NOMO-1 treated with dmso at 0.1 percent for 144 hours (cell line): ENCODE measurements around the gene RUBCNL.
A peak's percentile ranks its signal among the peaks of the same experiment; 100 is the strongest.
"Not testable (repeated sequence)": the region's sequence is repeated elsewhere in the genome, so short reads cannot be mapped to it uniquely, and the experiment has no call there.

Experiments used
- DNase-seq: peaks from one replicate; lab custom pipeline; 2025; ENCODE audit not compliant: unreplicated experiment; lab: John Stamatoyannopoulos, UW

Gene RUBCNL

GRCh38 chr13:46387064-46387851, at the start of gene RUBCNL:
TSS of gene RUBCNL (minus strand) at chr13:46387252. CDS start at chr13:46372475, 14,777 bp downstream.
- DNase-seq = peak; percentile 73

DNA sequence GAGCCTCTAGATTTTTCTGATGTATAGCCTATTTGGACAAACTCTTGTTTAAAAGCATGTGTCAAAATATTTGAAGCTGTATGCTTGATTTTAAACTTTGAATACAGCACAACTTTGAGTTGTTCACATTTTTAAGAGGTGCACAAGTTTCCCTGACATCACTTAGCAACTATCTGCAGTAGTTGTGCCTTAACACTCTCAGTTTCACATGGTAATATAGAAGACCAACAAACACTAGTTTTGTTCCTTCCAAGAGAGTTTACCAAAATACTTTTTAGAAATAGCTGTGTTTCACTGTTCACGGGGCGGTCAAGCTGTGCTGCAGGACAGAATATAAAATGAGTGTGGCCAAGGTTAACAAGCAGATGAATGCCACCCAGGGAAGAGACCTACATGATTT, 42.5 kb upstream of the RUBCNL start:
- not testable (repeated sequence) for DNase-seq

DNA sequence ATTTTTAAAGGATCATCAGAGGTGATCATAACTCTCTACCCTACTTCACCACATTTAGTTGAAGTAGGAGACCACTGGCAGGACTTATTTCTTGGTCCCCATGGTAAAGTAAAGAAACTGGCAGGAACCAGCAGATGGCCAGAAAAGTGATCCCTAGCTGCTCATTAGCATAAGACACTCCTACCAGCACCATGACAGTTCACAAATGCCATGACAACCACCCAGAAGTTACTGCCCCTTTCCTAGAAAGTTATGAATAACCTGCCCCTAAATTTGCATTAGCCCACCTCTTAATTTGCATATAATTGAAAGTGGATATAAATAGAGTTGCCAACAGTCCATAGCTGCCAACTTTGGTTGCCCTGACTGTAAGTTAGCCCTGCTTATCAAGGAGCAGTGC, 18.4 kb upstream of the RUBCNL start:
- no peak for DNase-seq

GRCh38 chr13:46404733-46405100, 17.7 kb upstream of the RUBCNL start:
- DNase-seq = no peak

DNA sequence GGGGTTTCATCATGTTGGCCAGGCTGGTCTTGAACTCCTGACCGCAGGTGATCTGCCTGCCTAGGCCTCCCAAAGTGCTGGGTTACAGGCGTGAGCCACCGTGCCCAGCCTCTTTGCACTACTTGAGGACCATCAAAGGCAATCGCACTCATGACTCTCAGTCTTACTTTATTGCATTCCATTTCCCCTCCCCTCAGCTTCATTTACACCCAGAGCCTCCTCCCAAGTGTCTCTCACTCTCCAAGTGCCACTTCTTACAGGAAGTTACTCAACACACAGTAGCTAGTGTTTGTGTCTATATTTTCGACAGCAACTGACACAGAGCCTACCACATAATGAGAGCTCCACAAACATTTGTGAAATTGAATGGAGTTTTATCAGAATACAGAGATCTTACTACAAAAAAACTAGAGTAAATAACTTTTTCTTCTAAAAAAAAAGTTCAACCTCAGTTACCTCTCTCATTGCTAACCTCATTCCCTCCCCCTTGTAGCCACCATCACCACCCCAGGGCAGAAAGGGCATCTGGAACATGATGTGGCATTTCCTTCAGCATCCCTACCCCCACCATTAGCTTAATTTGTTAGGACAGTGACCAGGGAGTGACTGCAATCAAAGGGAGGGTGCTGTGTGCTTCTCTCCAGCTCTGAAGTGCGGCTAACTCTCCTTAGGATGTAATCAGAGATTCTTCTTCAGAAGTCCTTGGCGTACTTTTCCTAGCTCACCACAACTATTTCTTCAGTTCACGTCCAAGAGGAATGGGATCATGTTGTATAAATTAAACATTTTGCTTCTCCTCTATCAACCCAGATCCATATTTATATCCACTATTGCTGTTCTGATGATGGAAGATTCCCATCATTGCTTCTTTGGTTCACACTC, 17.0 kb upstream of the RUBCNL start:
- peak; percentile 79 for DNase-seq

DNA sequence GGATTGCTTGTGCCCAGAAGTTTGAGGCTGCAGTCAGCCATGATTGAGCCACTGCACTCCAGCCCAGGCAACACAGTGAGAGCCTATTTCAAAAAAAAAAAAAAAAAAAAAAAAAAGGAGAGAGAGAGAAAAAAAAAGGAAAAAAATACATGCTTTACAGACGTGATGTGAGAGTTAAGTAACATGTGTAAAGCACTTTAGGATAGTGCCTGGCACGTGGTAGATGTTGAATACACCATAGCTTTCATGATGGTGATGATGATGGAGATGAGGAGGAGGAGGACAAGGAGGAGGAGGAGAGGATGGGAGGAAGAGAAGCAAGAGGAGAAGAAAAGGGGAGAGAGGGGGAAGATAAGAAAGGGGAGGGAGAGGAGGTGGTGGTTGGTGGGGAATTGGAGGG, 15.1 kb upstream of the RUBCNL start:
- DNase-seq = no peak

- peak; percentile 32 for DNase-seq
Measured at GRCh38 chr13:46401432-46401831, 14.4 kb upstream of the RUBCNL start.

GRCh38 chr13:46396341-46396740, 9.3 kb upstream of the RUBCNL start:
- DNase-seq = no peak

GRCh38 chr13:46392967-46393366, 5.9 kb upstream of the RUBCNL start:
- no peak for DNase-seq

DNA sequence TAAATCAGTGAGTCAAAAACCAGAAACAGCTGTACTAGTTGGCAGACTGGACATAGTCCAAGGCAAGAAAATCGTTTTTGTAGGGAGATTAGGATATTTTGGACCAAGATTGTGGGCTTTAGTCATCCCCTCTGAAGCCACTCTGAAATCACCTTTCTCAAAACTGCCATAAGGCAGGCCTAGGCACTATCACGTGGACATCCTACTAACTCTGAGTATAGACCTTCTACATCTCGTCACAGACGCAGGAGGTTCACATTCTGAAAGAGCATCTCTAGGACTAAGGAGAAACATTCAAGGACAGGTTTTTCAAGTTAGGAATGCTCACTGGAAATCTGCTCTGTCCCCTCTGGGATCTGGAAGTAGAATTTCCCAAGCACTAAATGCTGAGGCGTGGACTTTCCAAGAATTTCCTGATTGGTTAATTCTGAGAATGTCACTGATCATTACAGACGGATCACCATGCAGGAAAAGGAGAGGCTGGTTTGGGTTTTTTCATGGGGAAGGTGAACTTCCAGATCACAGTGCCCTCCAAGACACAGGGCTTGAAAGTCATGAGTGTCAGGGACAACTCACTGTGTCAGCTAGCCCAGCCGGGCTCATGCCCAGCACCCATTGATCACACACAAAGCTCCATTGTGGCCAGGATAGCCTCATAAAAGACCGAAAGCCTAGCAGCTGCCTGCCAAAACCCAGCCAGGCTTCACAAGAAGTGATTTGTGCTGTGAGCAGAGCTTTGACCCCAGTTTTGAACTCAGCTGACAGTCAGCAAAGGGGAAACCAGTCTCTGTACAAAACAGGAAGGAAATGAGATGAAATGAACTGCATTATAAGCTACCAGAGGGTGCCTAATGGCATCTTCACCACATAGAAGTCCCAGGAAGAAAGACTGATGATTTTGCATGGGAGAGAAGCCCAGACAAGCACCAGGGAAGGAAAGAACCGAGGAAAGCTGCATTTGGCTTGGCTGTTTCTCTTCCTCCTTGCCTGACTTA, 2.7 kb upstream of the RUBCNL start:
- peak; percentile 66 for DNase-seq

DNA sequence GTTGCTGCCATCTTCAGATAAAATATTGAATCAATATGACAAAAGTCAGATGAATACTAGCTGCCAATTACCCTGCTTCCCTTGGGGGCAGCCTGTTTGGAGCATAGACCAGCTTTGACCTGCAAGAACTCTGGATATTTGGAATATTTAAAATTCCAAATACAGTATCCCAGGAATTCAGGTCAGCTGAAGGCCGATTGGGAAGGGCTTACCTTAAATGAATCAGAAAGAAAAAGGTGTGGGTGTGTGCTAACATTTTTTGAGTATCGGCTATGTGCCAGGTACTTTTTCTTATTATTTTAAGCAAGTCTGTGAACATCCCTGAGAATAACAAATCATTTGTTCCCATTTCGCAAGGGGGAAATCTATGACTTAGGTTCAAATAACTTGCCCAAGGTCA, 1.8 kb upstream of the RUBCNL start:
- no peak for DNase-seq

DNA sequence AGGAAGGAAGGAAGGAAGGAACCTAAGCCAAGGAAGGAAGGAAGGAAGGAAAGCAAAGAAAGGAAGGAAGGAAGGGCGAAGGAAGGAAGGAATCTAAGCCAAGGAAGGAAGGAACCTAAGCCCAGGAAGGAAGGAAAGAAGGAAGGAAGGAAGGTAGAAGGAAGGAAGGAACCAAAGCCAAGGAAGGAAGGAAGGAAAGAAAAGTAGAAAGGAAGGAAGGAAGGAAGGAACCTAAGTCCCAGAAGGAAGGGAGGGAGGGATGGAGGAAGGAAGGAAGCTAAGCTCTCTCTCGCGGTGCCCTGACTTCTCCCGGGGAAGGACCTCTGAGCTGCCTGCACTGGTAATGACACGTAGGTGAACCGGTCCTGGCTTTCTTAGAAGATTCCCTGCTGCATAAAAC, 1.3 kb upstream of the RUBCNL start:
- DNase-seq = no peak

DNA sequence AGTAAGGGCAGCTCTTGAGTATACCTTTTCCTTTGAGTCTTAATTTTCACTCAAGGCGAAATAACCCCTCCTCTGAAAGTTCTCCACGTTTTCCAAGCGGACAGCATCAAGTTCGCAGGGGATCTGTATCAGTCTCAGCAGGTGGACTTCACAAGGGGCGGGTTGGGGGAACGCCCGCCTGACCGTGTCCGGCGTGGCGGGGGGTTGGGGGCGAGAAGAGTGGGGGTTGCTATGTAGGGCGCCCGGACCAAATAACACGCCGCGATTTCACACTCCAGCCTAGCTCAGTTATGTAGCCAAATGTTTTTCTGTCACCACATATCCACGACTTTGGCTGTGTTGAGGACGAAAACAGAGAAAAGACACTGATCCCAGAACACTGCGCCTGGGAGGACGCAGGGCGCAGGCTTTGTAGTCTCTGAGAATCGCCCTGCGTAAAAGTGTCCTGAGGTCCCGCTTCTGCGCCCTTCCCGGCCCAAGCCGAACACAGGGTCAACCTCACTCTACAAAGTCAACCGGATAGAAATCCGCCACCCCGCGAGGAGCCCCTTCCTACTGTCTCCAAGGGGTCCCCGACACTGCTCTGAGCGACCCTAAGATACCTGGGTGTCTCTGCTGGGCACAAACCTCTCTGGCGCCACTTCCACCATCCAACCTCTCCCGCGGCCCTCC, 524 bp downstream of the RUBCNL start:
- no peak for DNase-seq

- DNase-seq = no peak
Measured at GRCh38 chr13:46385946-46386345, 1.1 kb downstream of the RUBCNL start.

- peak; percentile 10 for DNase-seq
Measured at GRCh38 chr13:46383383-46383782, 3.7 kb downstream of the RUBCNL start.

- peak; percentile 73 for DNase-seq
Measured at GRCh38 chr13:46382224-46382623, 4.8 kb downstream of the RUBCNL start.

GRCh38 chr13:46380242-46380641, 6.8 kb downstream of the RUBCNL start:
- DNase-seq = no peak

GRCh38 chr13:46379611-46380010, 7.4 kb downstream of the RUBCNL start:
- DNase-seq = no peak

DNA sequence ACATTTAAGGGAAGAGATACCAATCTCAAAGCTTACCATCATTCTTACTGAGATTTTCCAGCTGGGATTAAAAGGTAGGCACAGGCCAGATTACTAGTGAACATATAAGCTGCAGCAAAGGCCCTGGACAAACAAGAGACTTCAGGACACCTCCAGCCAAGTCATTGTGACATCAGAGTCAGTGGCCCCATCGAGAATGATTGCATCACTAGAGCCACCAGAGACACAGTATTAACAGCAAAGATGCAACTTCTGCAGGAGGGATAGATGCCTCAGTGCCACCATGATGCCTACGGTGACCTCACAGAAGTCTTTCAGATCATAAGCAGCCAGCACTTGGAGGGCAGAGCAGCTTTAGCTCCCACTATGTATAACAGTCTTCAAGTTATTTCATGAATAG, 8.6 kb downstream of the RUBCNL start:
- peak; percentile 40 for DNase-seq

DNA sequence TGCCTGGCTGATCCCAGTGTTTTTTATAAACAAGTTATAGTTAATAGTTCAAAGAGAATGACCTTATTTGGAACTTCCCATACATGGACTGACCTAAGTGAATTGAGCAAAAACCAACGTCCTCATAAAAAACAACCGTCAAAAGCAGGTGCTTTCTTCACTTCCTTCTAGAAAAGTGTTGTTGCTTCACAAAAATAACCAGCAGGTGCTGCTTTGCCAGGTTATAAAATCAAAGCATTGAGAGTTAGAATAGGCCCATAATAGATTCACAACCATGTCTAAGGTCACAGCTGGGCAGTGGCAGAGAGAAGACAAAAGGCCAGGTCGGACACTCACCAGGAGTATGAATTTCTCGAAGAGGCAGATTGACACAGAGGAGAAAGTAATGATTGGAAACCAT, 9.5 kb downstream of the RUBCNL start:
- peak; percentile 40 for DNase-seq
